ENCODE data around the gene MAB21L3.

The MAB21L3 gene

DNA sequence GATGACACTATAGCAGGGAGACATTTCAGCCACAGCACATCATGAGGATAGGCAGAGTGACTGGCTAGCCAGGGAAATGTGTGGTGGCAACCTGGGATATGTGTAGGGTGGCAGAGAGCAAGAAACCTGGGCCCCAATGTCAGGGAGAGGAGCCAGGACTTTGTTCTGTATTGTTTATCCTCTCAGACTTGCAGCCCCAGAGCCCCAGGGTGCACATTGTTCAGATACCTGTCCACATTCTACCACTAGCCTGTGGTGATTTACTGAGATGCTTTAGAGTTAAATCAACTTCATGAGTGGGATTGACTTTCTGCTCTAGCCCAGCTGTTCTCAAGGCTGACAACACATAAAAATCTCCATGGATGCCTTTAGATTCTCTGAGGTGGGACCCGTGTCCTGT lies 61.5 kb downstream of the MAB21L3 start:
- ChIA-PET POLR2A (no interaction called here), CTCF (interaction anchor here (1.3 kb wide), 1 partner anchor 30 kb away, joined by 3 read pairs; no protein-coding TSS in a partner anchor)
- DNase-seq, result no peak

DNA sequence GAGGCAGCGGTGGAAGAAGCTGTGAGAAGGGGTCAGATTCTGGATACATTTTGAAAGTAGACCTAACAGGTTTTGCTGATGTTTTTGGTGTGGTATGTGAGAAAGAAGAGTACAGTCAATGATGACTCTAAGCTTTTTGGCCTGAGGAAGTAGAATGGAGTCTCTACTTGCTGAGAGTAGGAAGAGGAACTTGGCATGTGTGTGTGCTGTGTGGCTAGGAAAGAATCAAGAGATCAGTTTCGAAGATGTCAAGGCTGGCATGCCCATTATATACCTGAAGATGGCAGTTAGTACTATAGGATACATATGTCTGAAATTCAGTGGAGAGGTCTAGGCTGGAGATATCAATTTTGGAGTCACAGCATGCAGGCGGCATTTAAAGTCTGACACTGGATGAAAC lies 64.4 kb downstream of the MAB21L3 start:
- Histone ChIP-seq H3K27me3 (replicated peaks in 2 of 5; ENCODE audit: control insufficient read depth in 4 of 5, insufficient read depth in 5 of 5, low read length in 4 of 5) (no peaks in the 10 kb centered on the region), H3K9me3 (ENCODE audit: control extremely low read depth in 1 of 5, control insufficient read depth in 4 of 5, insufficient read depth in 2 of 5, low read depth in 1 of 5, low read length in 4 of 5) (no peaks in the 10 kb centered on the region), H3K36me3 (ENCODE audit: control insufficient read depth in 4 of 4, insufficient read depth in 4 of 4, low read length in 3 of 4) (no peaks in the 10 kb centered on the region), H3K4me1 (ENCODE audit: control extremely low read depth in 1 of 4, control insufficient read depth in 4 of 4, insufficient read depth in 4 of 4, low read length in 3 of 4) (no peaks in the 10 kb centered on the region), H3K4me3 (ENCODE audit: control insufficient read depth in 1 of 7, extremely low read depth in 1 of 7, insufficient read depth in 4 of 7, low read depth in 2 of 7, low read length in 6 of 7) (no peak overlapping the region), H3K27ac (ENCODE audit: insufficient read depth in 1 of 2, low read depth in 1 of 2, low read length in 2 of 2, poor library complexity in 1 of 2, severe bottlenecking in 2 of 2) (no peak overlapping the region)
- POLR2A ChIA-PET, result no interaction called here
- DNase-seq, result peak in 2 of 3 donors; percentile 24 to 44
- WGBS (ENCODE audit: insufficient coverage), result 62% methylated on average over 3 of the region's 3 CpGs
- CTCF ChIA-PET, result no interaction called here

More for the DNA sequence above, 61.5 kb downstream of the MAB21L3 start:
- Histone ChIP-seq H3K4me1 (ENCODE audit: control extremely low read depth in 1 of 4, control insufficient read depth in 4 of 4, insufficient read depth in 4 of 4, low read length in 3 of 4) (peaks cover 6 to 16% (median 13%) of the 10 kb centered on the region in 4 experiments), H3K27me3 (replicated peaks in 2 of 5; ENCODE audit: control insufficient read depth in 4 of 5, insufficient read depth in 5 of 5, low read length in 4 of 5) (no peaks in the 10 kb centered on the region), H3K4me3 (ENCODE audit: control insufficient read depth in 1 of 7, extremely low read depth in 1 of 7, insufficient read depth in 4 of 7, low read depth in 2 of 7, low read length in 6 of 7) (no peak overlapping the region), H3K36me3 (ENCODE audit: control insufficient read depth in 4 of 4, insufficient read depth in 4 of 4, low read length in 3 of 4) (no peaks in the 10 kb centered on the region), H3K9me3 (ENCODE audit: control extremely low read depth in 1 of 5, control insufficient read depth in 4 of 5, insufficient read depth in 2 of 5, low read depth in 1 of 5, low read length in 4 of 5) (no peaks in the 10 kb centered on the region), H3K27ac (ENCODE audit: insufficient read depth in 1 of 2, low read depth in 1 of 2, low read length in 2 of 2, poor library complexity in 1 of 2, severe bottlenecking in 2 of 2) (no peak overlapping the region)
- WGBS (ENCODE audit: insufficient coverage), result no CpG with 5 or more reads among the region's 1 CpG

GRCh38 chr1:116176306-116176789 lies 65.1 kb downstream of the MAB21L3 start:
- 100% methylated on average over 4 of the region's 4 CpGs for WGBS (ENCODE audit: insufficient coverage)
- H3K4me1 ChIP-seq (ENCODE audit: control extremely low read depth in 1 of 4, control insufficient read depth in 4 of 4, insufficient read depth in 4 of 4, low read length in 3 of 4), result no peaks in the 10 kb centered on the region
- H3K36me3 ChIP-seq (ENCODE audit: control insufficient read depth in 4 of 4, insufficient read depth in 4 of 4, low read length in 3 of 4), result no peaks in the 10 kb centered on the region
- DNase-seq, result no peak
- no peaks in the 10 kb centered on the region for H3K27me3 ChIP-seq (replicated peaks in 2 of 5; ENCODE audit: control insufficient read depth in 4 of 5, insufficient read depth in 5 of 5, low read length in 4 of 5)
- H3K9me3 ChIP-seq (ENCODE audit: control extremely low read depth in 1 of 5, control insufficient read depth in 4 of 5, insufficient read depth in 2 of 5, low read depth in 1 of 5, low read length in 4 of 5), result no peaks in the 10 kb centered on the region
- POLR2A ChIA-PET, result no interaction called here
- CTCF ChIA-PET, result no interaction called here
- H3K4me3 ChIP-seq (ENCODE audit: control insufficient read depth in 1 of 7, extremely low read depth in 1 of 7, insufficient read depth in 4 of 7, low read depth in 2 of 7, low read length in 6 of 7), result no peak overlapping the region
- H3K27ac ChIP-seq (ENCODE audit: insufficient read depth in 1 of 2, low read depth in 1 of 2, low read length in 2 of 2, poor library complexity in 1 of 2, severe bottlenecking in 2 of 2), result no peak overlapping the region

DNA sequence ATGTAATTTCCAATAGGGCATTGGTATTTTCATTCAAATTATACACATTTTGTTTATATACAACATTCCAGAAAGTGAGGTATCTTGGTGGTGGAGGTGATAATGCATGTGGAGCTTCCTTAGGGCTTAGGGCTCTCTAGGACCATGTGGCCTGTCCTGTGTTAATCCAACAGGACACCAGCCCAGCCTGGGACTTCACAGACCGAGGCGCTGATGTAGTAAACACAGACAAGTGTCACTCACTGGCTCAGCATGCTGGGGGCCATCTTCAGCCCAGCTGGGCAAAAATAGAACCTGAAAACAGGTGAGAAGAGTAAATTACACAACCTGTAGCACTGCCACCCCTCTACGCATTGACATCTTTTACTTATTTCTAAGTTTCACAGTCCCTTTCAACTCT lies 66.7 kb downstream of the MAB21L3 start:
- 97% methylated on average over 3 of the region's 3 CpGs for WGBS (ENCODE audit: insufficient coverage)
- POLR2A ChIA-PET, result no interaction called here
- H3K36me3 ChIP-seq (ENCODE audit: control insufficient read depth in 4 of 4, insufficient read depth in 4 of 4, low read length in 3 of 4), result no peaks in the 10 kb centered on the region
- no peaks in the 10 kb centered on the region for H3K4me1 ChIP-seq (ENCODE audit: control extremely low read depth in 1 of 4, control insufficient read depth in 4 of 4, insufficient read depth in 4 of 4, low read length in 3 of 4)
- CTCF ChIA-PET, result interaction anchor here (0.6 to 2.3 kb wide), 2 partner anchors 9 to 321 kb away, joined by 3 to 8 read pairs; no protein-coding TSS in a partner anchor
- H3K27ac ChIP-seq (ENCODE audit: insufficient read depth in 1 of 2, low read depth in 1 of 2, low read length in 2 of 2, poor library complexity in 1 of 2, severe bottlenecking in 2 of 2), result no peak overlapping the region
- no peak for DNase-seq
- H3K27me3 ChIP-seq (replicated peaks in 2 of 5; ENCODE audit: control insufficient read depth in 4 of 5, insufficient read depth in 5 of 5, low read length in 4 of 5), result no peaks in the 10 kb centered on the region
- no peak overlapping the region for H3K4me3 ChIP-seq (ENCODE audit: control insufficient read depth in 1 of 7, extremely low read depth in 1 of 7, insufficient read depth in 4 of 7, low read depth in 2 of 7, low read length in 6 of 7)
- no peaks in the 10 kb centered on the region for H3K9me3 ChIP-seq (ENCODE audit: control extremely low read depth in 1 of 5, control insufficient read depth in 4 of 5, insufficient read depth in 2 of 5, low read depth in 1 of 5, low read length in 4 of 5)

DNA sequence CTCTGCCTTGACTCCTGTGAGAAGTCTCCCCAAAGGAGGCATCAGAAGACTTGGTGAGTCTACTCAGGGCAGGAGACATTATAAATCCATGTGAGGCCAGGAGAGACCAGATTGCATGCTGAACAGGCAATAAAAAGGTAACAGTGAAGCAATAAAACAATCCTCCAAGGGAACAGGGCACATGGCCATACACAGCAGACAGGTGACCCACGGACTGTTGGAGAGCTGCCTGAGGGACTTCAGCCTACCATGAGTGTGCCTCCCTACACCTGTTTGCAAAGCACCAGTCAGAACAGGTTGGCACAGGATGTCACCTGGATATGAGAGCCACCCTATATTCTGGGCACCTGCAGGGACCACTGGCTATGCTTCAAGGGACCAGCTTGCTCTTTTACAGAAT lies 67.6 kb downstream of the MAB21L3 start:
- H3K27me3 ChIP-seq (replicated peaks in 2 of 5; ENCODE audit: control insufficient read depth in 4 of 5, insufficient read depth in 5 of 5, low read length in 4 of 5), result no peaks in the 10 kb centered on the region
- no peaks in the 10 kb centered on the region for H3K4me1 ChIP-seq (ENCODE audit: control extremely low read depth in 1 of 4, control insufficient read depth in 4 of 4, insufficient read depth in 4 of 4, low read length in 3 of 4)
- DNase-seq, result no peak
- POLR2A ChIA-PET, result no interaction called here
- H3K4me3 ChIP-seq (ENCODE audit: control insufficient read depth in 1 of 7, extremely low read depth in 1 of 7, insufficient read depth in 4 of 7, low read depth in 2 of 7, low read length in 6 of 7), result no peak overlapping the region
- no peaks in the 10 kb centered on the region for H3K36me3 ChIP-seq (ENCODE audit: control insufficient read depth in 4 of 4, insufficient read depth in 4 of 4, low read length in 3 of 4)
- CTCF ChIA-PET, result interaction anchor here (2.3 kb wide), 1 partner anchor 10 kb away, joined by 8 read pairs; no protein-coding TSS in a partner anchor
- 100% methylated on average over 1 of the region's 1 CpG for WGBS (ENCODE audit: insufficient coverage)
- no peaks in the 10 kb centered on the region for H3K9me3 ChIP-seq (ENCODE audit: control extremely low read depth in 1 of 5, control insufficient read depth in 4 of 5, insufficient read depth in 2 of 5, low read depth in 1 of 5, low read length in 4 of 5)
- H3K27ac ChIP-seq (ENCODE audit: insufficient read depth in 1 of 2, low read depth in 1 of 2, low read length in 2 of 2, poor library complexity in 1 of 2, severe bottlenecking in 2 of 2), result no peak overlapping the region

DNA sequence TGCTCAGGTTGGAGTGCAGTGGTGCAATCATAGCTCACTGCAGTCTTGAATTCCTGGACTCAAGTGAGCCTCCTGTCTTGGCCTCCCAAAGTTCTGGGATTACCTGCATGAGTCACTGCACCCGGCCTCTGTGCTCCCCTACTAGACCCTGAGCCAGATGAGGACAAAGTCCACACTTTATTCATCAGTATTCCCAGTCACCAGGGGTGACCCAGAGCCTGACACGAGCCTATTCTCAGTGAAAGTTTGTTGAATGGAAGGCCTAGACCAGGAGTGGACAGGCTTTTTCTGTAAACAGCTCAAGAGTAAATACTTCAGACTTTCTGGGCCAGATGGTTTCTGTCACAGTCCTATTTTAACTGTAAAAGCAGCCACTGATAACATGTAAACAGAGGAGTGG lies 68.2 kb downstream of the MAB21L3 start:
- ChIA-PET CTCF (interaction anchor here (0.7 to 0.8 kb wide), 2 partner anchors 13 to 305 kb away, joined by 3 to 4 read pairs; no protein-coding TSS in a partner anchor), POLR2A (no interaction called here)
- H3K4me3 ChIP-seq (ENCODE audit: control insufficient read depth in 1 of 7, extremely low read depth in 1 of 7, insufficient read depth in 4 of 7, low read depth in 2 of 7, low read length in 6 of 7), result no peak overlapping the region
- 100% methylated on average over 1 of the region's 2 CpGs for WGBS (ENCODE audit: insufficient coverage)
- H3K36me3 ChIP-seq (ENCODE audit: control insufficient read depth in 4 of 4, insufficient read depth in 4 of 4, low read length in 3 of 4), result no peaks in the 10 kb centered on the region
- no peaks in the 10 kb centered on the region for H3K27me3 ChIP-seq (replicated peaks in 2 of 5; ENCODE audit: control insufficient read depth in 4 of 5, insufficient read depth in 5 of 5, low read length in 4 of 5)
- no peak for DNase-seq
- no peak overlapping the region for H3K27ac ChIP-seq (ENCODE audit: insufficient read depth in 1 of 2, low read depth in 1 of 2, low read length in 2 of 2, poor library complexity in 1 of 2, severe bottlenecking in 2 of 2)
- H3K9me3 ChIP-seq (ENCODE audit: control extremely low read depth in 1 of 5, control insufficient read depth in 4 of 5, insufficient read depth in 2 of 5, low read depth in 1 of 5, low read length in 4 of 5), result no peaks in the 10 kb centered on the region
- no peaks in the 10 kb centered on the region for H3K4me1 ChIP-seq (ENCODE audit: control extremely low read depth in 1 of 4, control insufficient read depth in 4 of 4, insufficient read depth in 4 of 4, low read length in 3 of 4)

DNA sequence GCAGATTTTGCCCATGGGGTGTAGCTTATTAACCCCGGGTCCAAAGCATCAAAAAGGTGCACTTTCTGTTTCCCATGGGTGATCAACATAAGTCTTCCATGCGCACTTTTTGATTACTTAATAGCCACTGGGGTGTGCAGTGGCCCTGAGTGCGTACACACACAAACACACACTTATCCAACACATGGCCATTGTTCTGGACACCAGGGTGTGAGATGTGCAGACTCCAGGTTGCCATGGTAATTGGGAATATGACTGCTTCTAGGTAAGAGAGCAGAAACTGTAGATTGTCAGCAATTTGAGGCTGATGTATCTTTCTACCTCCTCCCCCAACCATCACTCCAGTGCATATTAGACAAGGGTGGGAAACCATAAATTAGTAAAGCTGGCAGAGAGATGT lies 68.8 kb downstream of the MAB21L3 start:
- H3K27me3 ChIP-seq (replicated peaks in 2 of 5; ENCODE audit: control insufficient read depth in 4 of 5, insufficient read depth in 5 of 5, low read length in 4 of 5), result no peaks in the 10 kb centered on the region
- H3K4me3 ChIP-seq (ENCODE audit: control insufficient read depth in 1 of 7, extremely low read depth in 1 of 7, insufficient read depth in 4 of 7, low read depth in 2 of 7, low read length in 6 of 7), result no peak overlapping the region
- H3K9me3 ChIP-seq (ENCODE audit: control extremely low read depth in 1 of 5, control insufficient read depth in 4 of 5, insufficient read depth in 2 of 5, low read depth in 1 of 5, low read length in 4 of 5), result no peaks in the 10 kb centered on the region
- 87% methylated on average over 1 of the region's 3 CpGs for WGBS (ENCODE audit: insufficient coverage)
- ChIA-PET CTCF (interaction anchor here (0.7 to 0.8 kb wide), 2 partner anchors 14 to 304 kb away, joined by 3 to 4 read pairs; no protein-coding TSS in a partner anchor), POLR2A (no interaction called here)
- no peaks in the 10 kb centered on the region for H3K4me1 ChIP-seq (ENCODE audit: control extremely low read depth in 1 of 4, control insufficient read depth in 4 of 4, insufficient read depth in 4 of 4, low read length in 3 of 4)
- no peak for DNase-seq
- no peaks in the 10 kb centered on the region for H3K36me3 ChIP-seq (ENCODE audit: control insufficient read depth in 4 of 4, insufficient read depth in 4 of 4, low read length in 3 of 4)
- no peak overlapping the region for H3K27ac ChIP-seq (ENCODE audit: insufficient read depth in 1 of 2, low read depth in 1 of 2, low read length in 2 of 2, poor library complexity in 1 of 2, severe bottlenecking in 2 of 2)
